Keratinocyte (primary cell): ENCODE results near the gene GPC5. TPM values are rescaled to one million over a fixed set of nuclear protein-coding genes. Genes with fewer than 3 reads are reported as not detected.

Experiments
- DNase-seq: peaks from one replicate; pipeline ENCODE4 v3.0.0-alpha.2; 2011; ENCODE audit warnings: low read depth, missing footprints, low spot score
- FAIRE-seq: peaks from 2 replicates; lab custom pipeline; 2011; peaks lifted over from hg19 to GRCh38; lab: Jason Lieb, UNC
- H2AFZ ChIP-seq: 2 replicates; pipeline ENCODE4 v1.6.0; 2012; ENCODE audit warnings: low read length, control low read depth, inconsistent platforms; ENCODE audit not compliant: control insufficient read depth
- H3K27ac ChIP-seq: 2 replicates; pipeline ENCODE4 v1.5.1; 2011; ENCODE audit warnings: low read length; ENCODE audit not compliant: control insufficient read depth, insufficient read depth
- H3K27me3 ChIP-seq: 3 replicates; pipeline ENCODE4 v1.6.0; 2011; ENCODE audit warnings: low read length; ENCODE audit not compliant: control insufficient read depth, insufficient read depth; ENCODE audit errors: extremely low read depth
- H3K36me3 ChIP-seq, 2 experiments: 2 replicates in 1 of 2; 3 replicates in 1 of 2; pipeline ENCODE4 v1.5.1; 2011; ENCODE audit warnings: low read length in 2 of 2, mild to moderate bottlenecking in 1 of 2; ENCODE audit not compliant: control insufficient read depth in 2 of 2, insufficient read depth in 2 of 2; ENCODE audit errors: extremely low read depth in 1 of 2
- H3K4me1 ChIP-seq: 3 replicates; pipeline ENCODE4 v1.5.1; 2011; ENCODE audit warnings: low read length; ENCODE audit not compliant: control insufficient read depth, insufficient read depth; ENCODE audit errors: extremely low read depth
- H3K4me2 ChIP-seq: 3 replicates; pipeline ENCODE4 v1.6.0; 2011; ENCODE audit warnings: low read depth, low read length; ENCODE audit not compliant: control insufficient read depth, insufficient read depth; ENCODE audit errors: extremely low read depth
- H3K4me3 ChIP-seq, 3 experiments: fragments of 200-600 bp in 1 of 3; sonication (generic) in 1 of 3; 2 replicates in 2 of 3; 3 replicates in 1 of 3; pipeline ENCODE4 v1.5.1; 2011 to 2016; ENCODE audit warnings: low read length in 3 of 3, mild to moderate bottlenecking in 3 of 3, control low read depth in 2 of 3, inconsistent platforms in 1 of 3, low read depth in 1 of 3, mixed read lengths in 1 of 3, mixed run types in 1 of 3, moderate library complexity in 1 of 3; ENCODE audit not compliant: control insufficient read depth in 2 of 3, insufficient read depth in 2 of 3; ENCODE audit errors: extremely low read depth in 1 of 3
- H3K79me2 ChIP-seq: 2 replicates; pipeline ENCODE4 v1.6.0; 2012; ENCODE audit warnings: low read length; ENCODE audit not compliant: control insufficient read depth, insufficient read depth
- H3K9ac ChIP-seq: 3 replicates; pipeline ENCODE4 v1.6.0; 2011; ENCODE audit warnings: low read length; ENCODE audit not compliant: control insufficient read depth, insufficient read depth; ENCODE audit errors: extremely low read depth
- H3K9me1 ChIP-seq: 3 replicates; pipeline ENCODE4 v1.6.0; 2011; ENCODE audit warnings: low read length; ENCODE audit not compliant: control insufficient read depth, insufficient read depth; ENCODE audit errors: extremely low read depth
- H3K9me3 ChIP-seq: 2 replicates; pipeline ENCODE4 v1.5.1; 2012; ENCODE audit warnings: low read depth, low read length; ENCODE audit not compliant: control insufficient read depth
- H4K20me1 ChIP-seq: 3 replicates; pipeline ENCODE4 v1.6.0; 2011; ENCODE audit warnings: low read length; ENCODE audit not compliant: control insufficient read depth, insufficient read depth; ENCODE audit errors: extremely low read depth
- CTCF ChIP-seq, 3 experiments: IDR thresholded peaks in 1 of 3; conservative IDR thresholded peaks in 1 of 3; optimal IDR thresholded peaks in 1 of 3; 2 replicates in 2 of 3; 3 replicates in 1 of 3; pipeline versions ENCODE3 to v1.5.1; 2011; ENCODE audit warnings: low read length in 3 of 3, mild to moderate bottlenecking in 3 of 3, moderate library complexity in 2 of 3, control low read depth in 1 of 3, inconsistent platforms in 1 of 3; ENCODE audit not compliant: insufficient read depth in 2 of 3; ENCODE audit errors: extremely low read depth in 1 of 3
- EZH2 ChIP-seq: IDR thresholded peaks from one replicate; pipeline ENCODE4 v1.6.1; 2012; ENCODE audit warnings: inconsistent platforms, mild to moderate bottlenecking, low read length, moderate library complexity
- dilution Hi-C: fragments of 300-500 bp; cut with MboI; formaldehyde crosslinking; loops from one replicate; pipeline ENCODE4 v1.7.0; 2020; ENCODE audit warnings: low sequenced_read_pairs; ENCODE audit not compliant: extremely low pct_ligation_motif_present
- polyA plus RNA-seq, 5 experiments: library from polyadenylated mRNA; depleted of rRNA in 3 of 5; stranded (reverse) in 3 of 5; stranded (forward) in 1 of 5; unstranded in 1 of 5; fragments of >200 nt; gene quantifications; 1 replicate in 1 of 5; 2 replicates in 3 of 5; 3 replicates in 1 of 5; pipeline versions ENCODE4 v1.2.1 to v1.2.3, GENCODE V29; 2011 to 2012; ENCODE audit warnings: missing spikeins in 2 of 5, low read depth in 1 of 5, low replicate concordance in 1 of 5

The GPC5 gene
- polyA plus RNA-seq, 1 donor (not counting 4 experiments of a cell fraction or from before 2014, with no cell fraction given), result 0.10 TPM

- DNase-seq (no peak), FAIRE-seq (no peak)
- H3K4me2 ChIP-seq, result no peak overlapping the region
- no peak overlapping the region for H3K27ac ChIP-seq
- no peaks in the 10 kb centered on the region for H3K9me3 ChIP-seq
- no peak overlapping the region for H3K4me3 ChIP-seq
- TF ChIP-seq CTCF (optimal IDR thresholded peaks at IDR 0.05 in 1 of 3, IDR thresholded peaks at IDR 0.05 in 1 of 3, conservative IDR thresholded peaks at IDR 0.05 in 1 of 3; ENCODE audit: extremely low read depth in 1 of 3, insufficient read depth in 2 of 3, low read length in 3 of 3) (no peak), EZH2 (no peak)
- peaks cover 6% of the 10 kb centered on the region for H3K4me1 ChIP-seq
- no peak overlapping the region for H2AFZ ChIP-seq
- no peak overlapping the region for H3K9ac ChIP-seq
- no peaks in the 10 kb centered on the region for H3K36me3 ChIP-seq
- no peaks in the 10 kb centered on the region for H3K9me1 ChIP-seq
- no peaks in the 10 kb centered on the region for H3K27me3 ChIP-seq
- no peaks in the 10 kb centered on the region for H3K79me2 ChIP-seq
- H4K20me1 ChIP-seq, result no peaks in the 10 kb centered on the region
- dilution Hi-C loops, result no loop called here
Observed at GRCh38 chr13:91470681-91471080, 72.3 kb downstream of the GPC5 start.

DNA sequence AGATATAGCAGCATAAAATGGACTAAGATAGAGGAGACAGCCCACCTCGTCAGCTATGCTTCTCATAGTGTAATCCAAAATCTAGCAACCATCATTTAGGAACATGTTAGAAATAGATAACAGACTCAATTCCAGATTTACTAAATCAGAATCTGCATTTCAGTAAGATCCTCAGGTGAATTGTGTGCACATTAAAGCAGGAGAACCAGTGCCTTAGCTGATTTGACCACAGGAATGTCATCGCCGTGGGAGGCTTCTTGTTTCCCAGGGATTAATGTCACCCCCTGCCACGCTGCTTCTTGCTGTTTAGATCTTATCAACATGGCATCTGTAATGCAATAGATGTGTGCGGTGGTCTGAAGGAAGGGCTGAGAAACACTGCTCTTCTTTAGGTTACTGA lies 84.0 kb downstream of the GPC5 start:
- H2AFZ ChIP-seq, result no peak overlapping the region
- TF ChIP-seq EZH2 (no peak), CTCF (optimal IDR thresholded peaks at IDR 0.05 in 1 of 3, IDR thresholded peaks at IDR 0.05 in 1 of 3, conservative IDR thresholded peaks at IDR 0.05 in 1 of 3; ENCODE audit: extremely low read depth in 1 of 3, insufficient read depth in 2 of 3, low read length in 3 of 3) (no peak)
- no peaks in the 10 kb centered on the region for H4K20me1 ChIP-seq
- dilution Hi-C loops, result no loop called here
- no peaks in the 10 kb centered on the region for H3K27me3 ChIP-seq
- no peaks in the 10 kb centered on the region for H3K79me2 ChIP-seq
- no peak for FAIRE-seq
- H3K4me2 ChIP-seq, result no peak overlapping the region
- no peaks in the 10 kb centered on the region for H3K9me3 ChIP-seq
- H3K4me1 ChIP-seq, result no peaks in the 10 kb centered on the region
- H3K36me3 ChIP-seq, result no peaks in the 10 kb centered on the region
- no peaks in the 10 kb centered on the region for H3K9me1 ChIP-seq
- DNase-seq, result no peak
- H3K9ac ChIP-seq, result no peak overlapping the region
- no peak overlapping the region for H3K27ac ChIP-seq
- no peak overlapping the region for H3K4me3 ChIP-seq
